Smooth muscle cell of the coronary artery (primary cell): ENCODE results near the gene TSKU. TPM values are rescaled to one million over a fixed set of nuclear protein-coding genes. Genes with fewer than 3 reads are reported as not detected.

Source experiments
- total RNA-seq: library from RNA; depleted of rRNA; stranded (reverse); fragments of >200 nt; gene quantifications from 2 replicates; pipeline ENCODE4 v1.2.3, GENCODE V29; 2014; ENCODE audit warnings: low replicate concordance

TSKU gene, protein sequence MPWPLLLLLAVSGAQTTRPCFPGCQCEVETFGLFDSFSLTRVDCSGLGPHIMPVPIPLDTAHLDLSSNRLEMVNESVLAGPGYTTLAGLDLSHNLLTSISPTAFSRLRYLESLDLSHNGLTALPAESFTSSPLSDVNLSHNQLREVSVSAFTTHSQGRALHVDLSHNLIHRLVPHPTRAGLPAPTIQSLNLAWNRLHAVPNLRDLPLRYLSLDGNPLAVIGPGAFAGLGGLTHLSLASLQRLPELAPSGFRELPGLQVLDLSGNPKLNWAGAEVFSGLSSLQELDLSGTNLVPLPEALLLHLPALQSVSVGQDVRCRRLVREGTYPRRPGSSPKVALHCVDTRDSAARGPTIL
- total RNA-seq, result 6.2 and 9.9 TPM in 2 replicates

GRCh38 chr11:76783294-76783895 lies at the start of gene TSKU:
TSKU (plus strand) TSS chr11:76783356; CDS start chr11:76795617, 12,261 bp downstream.

Other genes with a start within 250 kb of the TSKU start
- gene LRRC32, start 112.6 kb upstream of the TSKU start, total RNA-seq, result 29.1 and 65.6 TPM in 2 replicates
- gene ACER3, start 77.6 kb downstream of the TSKU start, total RNA-seq, result 3.7 and 13.3 TPM in 2 replicates